Measurements from ENCODE around the gene STKLD1.

- no peak for TF ChIP-seq POLR2A (IDR thresholded peaks at IDR 0.05; ENCODE audit: low read depth, low read length)
- no peak for TF ChIP-seq POLR2AphosphoS5 (IDR thresholded peaks at IDR 0.05; ENCODE audit: low read depth, low read length)
- no peak for TF ChIP-seq TAF1 (IDR thresholded peaks at IDR 0.05; ENCODE audit: low read depth, low read length)
- no peak for TF ChIP-seq PAX5 (IDR thresholded peaks at IDR 0.05; ENCODE audit: insufficient read depth, low read length, severe bottlenecking)
- TF ChIP-seq POU2F2 (IDR thresholded peaks at IDR 0.05; ENCODE audit: low read depth, low read length): no peak
- TF ChIP-seq SPI1 (IDR thresholded peaks at IDR 0.05; ENCODE audit: low read depth, low read length): no peak
Observed at GRCh38 chr9:133454325-133454724, 78.2 kb downstream of the STKLD1 start.

Measured in GM12891 (cell line).